MG63 (cell line): ENCODE data around the gene ATP5F1D. TPM values are rescaled to one million over a fixed set of nuclear protein-coding genes. Genes with fewer than 3 reads are reported as not detected.

Experiments used
- DNase-seq: peaks from one replicate; pipeline ENCODE4 v3.0.0-alpha.2; 2020
- H3K27me3 ChIP-seq: fragments of 250-450 bp; sonication (Bioruptor Pico); 2 replicates; pipeline ENCODE4 v1.5.1; 2020; ENCODE audit warnings: mild to moderate bottlenecking, moderate library complexity
- H3K36me3 ChIP-seq: fragments of 250-450 bp; sonication (Bioruptor Pico); 2 replicates; pipeline ENCODE4 v1.5.1; 2020; ENCODE audit warnings: mild to moderate bottlenecking, moderate library complexity
- H3K4me3 ChIP-seq: fragments of 250-450 bp; sonication (Bioruptor Pico); 2 replicates; pipeline ENCODE4 v1.5.1; 2020; ENCODE audit warnings: mild to moderate bottlenecking, moderate library complexity
- H3K9me3 ChIP-seq: fragments of 250-450 bp; sonication (Bioruptor Pico); 2 replicates; pipeline ENCODE4 v1.5.1; 2020; ENCODE audit warnings: mild to moderate bottlenecking, moderate library complexity
- total RNA-seq: library from RNA; depleted of rRNA; stranded (reverse); fragments of >200 nt; shearing (Covaris generic); gene quantifications from 2 replicates; pipeline ENCODE4 v1.2.3, GENCODE V29; 2014; ENCODE audit warnings: low replicate concordance; rRNA removed

The ATP5F1D gene
- total RNA-seq, 1 experiment from 2014 or later = 33.8 TPM

GRCh38 chr19:1288226-1288612 lies 46.7 kb downstream of the ATP5F1D start:
- Histone ChIP-seq H3K4me3 (no peak overlapping the region), H3K27me3 (peaks cover 3% of the 10 kb centered on the region), H3K36me3 (no peaks in the 10 kb centered on the region), H3K9me3 (no peaks in the 10 kb centered on the region)
- DNase-seq = no peak

GRCh38 chr19:1288833-1289685 lies 47.5 kb downstream of the ATP5F1D start:
- no peak overlapping the region for H3K4me3 ChIP-seq
- peaks cover 3% of the 10 kb centered on the region for H3K27me3 ChIP-seq
- no peaks in the 10 kb centered on the region for H3K36me3 ChIP-seq
- DNase-seq = no peak
- no peaks in the 10 kb centered on the region for H3K9me3 ChIP-seq

GRCh38 chr19:1289686-1290025 lies 48.1 kb downstream of the ATP5F1D start:
- Histone ChIP-seq H3K4me3 (no peak overlapping the region), H3K27me3 (peaks cover 3% of the 10 kb centered on the region), H3K9me3 (no peaks in the 10 kb centered on the region), H3K36me3 (no peaks in the 10 kb centered on the region)
- no peak for DNase-seq

- H3K27me3 ChIP-seq = no peaks in the 10 kb centered on the region; the same call in 1 of the 2 replicates
- no peak overlapping the region for H3K4me3 ChIP-seq
- no peaks in the 10 kb centered on the region for H3K9me3 ChIP-seq
- no peaks in the 10 kb centered on the region for H3K36me3 ChIP-seq
- DNase-seq = no peak
Observed at GRCh38 chr19:1290196-1290702, 48.7 kb downstream of the ATP5F1D start.

GRCh38 chr19:1290703-1291651 lies 49.4 kb downstream of the ATP5F1D start:
- no peaks in the 10 kb centered on the region for H3K36me3 ChIP-seq
- no peak for DNase-seq
- no peak overlapping the region for H3K4me3 ChIP-seq
- H3K9me3 ChIP-seq = no peaks in the 10 kb centered on the region
- no peaks in the 10 kb centered on the region; the same call in 1 of the 2 replicates for H3K27me3 ChIP-seq

- Histone ChIP-seq H3K9me3 (no peaks in the 10 kb centered on the region), H3K27me3 (no peaks in the 10 kb centered on the region; the same call in 1 of the 2 replicates), H3K36me3 (no peaks in the 10 kb centered on the region), H3K4me3 (no peak overlapping the region)
- DNase-seq = no peak
Observed at GRCh38 chr19:1291761-1292418, 50.3 kb downstream of the ATP5F1D start.

GRCh38 chr19:1292419-1293151 lies 51.0 kb downstream of the ATP5F1D start:
- no peak for DNase-seq
- Histone ChIP-seq H3K9me3 (no peaks in the 10 kb centered on the region), H3K4me3 (no peak overlapping the region), H3K27me3 (no peaks in the 10 kb centered on the region), H3K36me3 (no peaks in the 10 kb centered on the region)

GRCh38 chr19:1293782-1294604 lies 52.4 kb downstream of the ATP5F1D start:
- H3K27me3 ChIP-seq = no peaks in the 10 kb centered on the region
- H3K4me3 ChIP-seq = no peak overlapping the region
- no peak for DNase-seq
- no peaks in the 10 kb centered on the region for H3K36me3 ChIP-seq
- H3K9me3 ChIP-seq = no peaks in the 10 kb centered on the region

Other genes starting within 250 kb of the ATP5F1D start
- gene GRIN3B, start 241.3 kb upstream of the ATP5F1D start, total RNA-seq = not detected in 2 replicates
- gene TMEM259, start 220.6 kb upstream of the ATP5F1D start, total RNA-seq = 40.3 and 75.8 TPM in 2 replicates
- not detected in 2 replicates for gene RNU6-2, start 220.2 kb upstream of the ATP5F1D start, total RNA-seq
- 52.7 and 84.9 TPM in 2 replicates for gene CNN2, start 215.1 kb upstream of the ATP5F1D start, total RNA-seq
- 0.26 and 4.3 TPM in 2 replicates for gene ABCA7, start 201.6 kb upstream of the ATP5F1D start, total RNA-seq
- not detected in 2 replicates for gene ARHGAP45, start 174.6 kb upstream of the ATP5F1D start, total RNA-seq
- 128 and 157 TPM in 2 replicates for gene POLR2E, start 146.4 kb upstream of the ATP5F1D start, total RNA-seq
- gene GPX4, start 137.8 kb upstream of the ATP5F1D start, total RNA-seq = 293 and 320 TPM in 2 replicates
- gene SBNO2, start 67.5 kb upstream of the ATP5F1D start, total RNA-seq = 15.6 and 22.7 TPM in 2 replicates
- gene STK11, start 36.0 kb upstream of the ATP5F1D start, total RNA-seq = 43.2 and 51.5 TPM in 2 replicates
- gene CBARP, start 3.7 kb upstream of the ATP5F1D start, total RNA-seq = 0.30 and 0.35 TPM in 2 replicates
- gene MIDN, start 6.8 kb downstream of the ATP5F1D start, total RNA-seq = 4.6 and 5.7 TPM in 2 replicates
- gene CIRBP, start 27.6 kb downstream of the ATP5F1D start, total RNA-seq = 64.1 and 68.5 TPM in 2 replicates
- 32.2 and 57.2 TPM in 2 replicates for gene FAM174C, start 33.8 kb downstream of the ATP5F1D start, total RNA-seq
- gene EFNA2, start 44.1 kb downstream of the ATP5F1D start, total RNA-seq = 0.76 TPM in 1 of 2 replicates, not detected in the other
- gene NDUFS7, start 142.2 kb downstream of the ATP5F1D start, total RNA-seq = 19.3 and 49.5 TPM in 2 replicates
- gene GAMT, start 159.8 kb downstream of the ATP5F1D start, total RNA-seq = 22.1 and 30.7 TPM in 2 replicates
- 107 and 149 TPM in 2 replicates for gene DAZAP1, start 165.8 kb downstream of the ATP5F1D start, total RNA-seq
- gene RPS15, start 196.6 kb downstream of the ATP5F1D start, total RNA-seq = 702 and 820 TPM in 2 replicates
- 0.59 and 2.0 TPM in 2 replicates for gene APC2, start 208.4 kb downstream of the ATP5F1D start, total RNA-seq
- 25.6 and 51.6 TPM in 2 replicates for gene C19orf25, start 237.5 kb downstream of the ATP5F1D start, total RNA-seq
- gene PCSK4, start 248.6 kb downstream of the ATP5F1D start, total RNA-seq = 0.40 and 9.0 TPM in 2 replicates
- gene REEP6, start 249.4 kb downstream of the ATP5F1D start, total RNA-seq = 0.99 and 1.9 TPM in 2 replicates